ENCODE results near the gene PHYKPL. TPM values are rescaled to one million over a fixed set of nuclear protein-coding genes. Genes with fewer than 3 reads are reported as not detected.
"Not testable (repeated sequence)": the region's sequence is repeated elsewhere in the genome, so short reads cannot be mapped to it uniquely, and the experiment has no call there.

PHYKPL gene
- total RNA-seq, 2 experiments from 2014 or later, result 106 to 112 TPM

- Mint-ChIP-seq H3K4me3 (no peak overlapping the region), H3K9me3 (no peaks in the 10 kb centered on the region), H3K27me3 (no peaks in the 10 kb centered on the region), H3K27ac (peak overlapping the region; percentile 69), H3K36me3 (ENCODE audit: low read depth) (peaks cover 28% of the 10 kb centered on the region), H3K4me1 (peaks cover 83% of the 10 kb centered on the region)
- POLR2A ChIA-PET, result interaction anchor here (0.9 to 2.0 kb wide), 3 partner anchors 15 to 392 kb away, joined by 3 to 12 read pairs (median 4); partner anchors contain the start of gene HNRNPAB
- CTCF ChIA-PET, result interaction anchor here (0.6 to 1.5 kb wide), 15 partner anchors 8 to 1674 kb away, joined by 3 to 13 read pairs (median 4); partner anchors contain the start of gene HNRNPAB
- DNase-seq, result no peak
Measured at GRCh38 chr5:178234121-178234749, 1.6 kb upstream of the PHYKPL start.

- H3K27me3 Mint-ChIP-seq, result no peaks in the 10 kb centered on the region
- CTCF ChIA-PET, result interaction anchor here (0.9 to 2.6 kb wide), 2 partner anchors 29 to 392 kb away, joined by 3 to 7 read pairs; partner anchors contain the start of gene HNRNPAB
- peaks cover 41% of the 10 kb centered on the region for H3K36me3 Mint-ChIP-seq (ENCODE audit: low read depth)
- peaks cover 82% of the 10 kb centered on the region for H3K4me1 Mint-ChIP-seq
- no peaks in the 10 kb centered on the region for H3K9me3 Mint-ChIP-seq
- DNase-seq, result no peak
- H3K27ac Mint-ChIP-seq, result peak overlapping the region; percentile 84
- peak overlapping the region; percentile 89 for H3K4me3 Mint-ChIP-seq
- POLR2A ChIA-PET, result interaction anchor here (1.0 to 9.2 kb wide), 4 partner anchors 16 to 30 kb away, joined by 4 to 120 read pairs (median 14); partner anchors contain the start of gene HNRNPAB
Measured at GRCh38 chr5:178232920-178233429, 373 bp upstream of the PHYKPL start.

- peak overlapping the region; percentile 82 for H3K27ac Mint-ChIP-seq
- H3K4me3 Mint-ChIP-seq, result peak overlapping the region; percentile 89
- H3K4me1 Mint-ChIP-seq, result peaks cover 81% of the 10 kb centered on the region
- H3K27me3 Mint-ChIP-seq, result no peaks in the 10 kb centered on the region
- peaks cover 54% of the 10 kb centered on the region for H3K36me3 Mint-ChIP-seq (ENCODE audit: low read depth)
- H3K9me3 Mint-ChIP-seq, result no peaks in the 10 kb centered on the region
- ChIA-PET POLR2A (interaction anchor here (1.1 to 9.2 kb wide), 6 partner anchors 10 to 1392 kb away, joined by 4 to 120 read pairs (median 6); partner anchors contain the start of genes HNRNPAB and HNRNPH1), CTCF (interaction anchor here (2.6 kb wide), 1 partner anchor 27 kb away, joined by 7 read pairs; the partner anchor contains the start of gene HNRNPAB)
- no peak for DNase-seq
Measured at GRCh38 chr5:178231539-178232123, 971 bp downstream of the PHYKPL start.

GRCh38 chr5:178230879-178231538, 1.6 kb downstream of the PHYKPL start:
- no peaks in the 10 kb centered on the region for H3K9me3 Mint-ChIP-seq
- H3K4me3 Mint-ChIP-seq, result peak overlapping the region; percentile 89
- no peak for DNase-seq
- no peaks in the 10 kb centered on the region for H3K27me3 Mint-ChIP-seq
- ChIA-PET CTCF (interaction anchor here (0.7 to 2.6 kb wide), 2 partner anchors 27 to 110 kb away, joined by 3 to 7 read pairs; partner anchors contain the start of gene HNRNPAB), POLR2A (interaction anchor here (1.1 to 9.2 kb wide), 5 partner anchors 9 to 1392 kb away, joined by 4 to 120 read pairs (median 6); partner anchors contain the start of genes HNRNPAB and HNRNPH1)
- H3K4me1 Mint-ChIP-seq, result peaks cover 79% of the 10 kb centered on the region
- peak overlapping the region; percentile 82 for H3K27ac Mint-ChIP-seq
- H3K36me3 Mint-ChIP-seq (ENCODE audit: low read depth), result peaks cover 57% of the 10 kb centered on the region

- Mint-ChIP-seq H3K9me3 (no peaks in the 10 kb centered on the region), H3K27ac (peak overlapping the region; percentile 71), H3K27me3 (no peaks in the 10 kb centered on the region), H3K4me1 (peaks cover 72% of the 10 kb centered on the region), H3K4me3 (peak overlapping the region; percentile 89), H3K36me3 (ENCODE audit: low read depth) (peaks cover 66% of the 10 kb centered on the region)
- no peak for DNase-seq
- ChIA-PET POLR2A (interaction anchor here (1.8 to 9.2 kb wide), 4 partner anchors 10 to 26 kb away, joined by 5 to 120 read pairs (median 17); partner anchors contain the start of gene HNRNPAB), CTCF (interaction anchor here (0.6 kb wide), 1 partner anchor 323 kb away, joined by 3 read pairs; no protein-coding TSS in a partner anchor)
Measured at GRCh38 chr5:178229861-178230260, 2.7 kb downstream of the PHYKPL start.

GRCh38 chr5:178229111-178229510, 3.5 kb downstream of the PHYKPL start:
- H3K27me3 Mint-ChIP-seq, DNase-seq, H3K4me3 Mint-ChIP-seq, H3K9me3 Mint-ChIP-seq, CTCF ChIA-PET: not testable (repeated sequence)
- peaks cover 65% of the 10 kb centered on the region for H3K4me1 Mint-ChIP-seq
- H3K27ac Mint-ChIP-seq, result peak overlapping the region; percentile 42
- POLR2A ChIA-PET, result interaction anchor here (2.0 to 9.2 kb wide), 2 partner anchors 18 to 25 kb away, joined by 11 to 120 read pairs; partner anchors contain the start of gene HNRNPAB
- H3K36me3 Mint-ChIP-seq (ENCODE audit: low read depth), result peaks cover 67% of the 10 kb centered on the region

GRCh38 chr5:178228609-178229008, 4.0 kb downstream of the PHYKPL start:
- Mint-ChIP-seq H3K27me3 (no peaks in the 10 kb centered on the region), H3K36me3 (ENCODE audit: low read depth) (peaks cover 70% of the 10 kb centered on the region), H3K4me1 (peaks cover 61% of the 10 kb centered on the region), H3K9me3 (no peaks in the 10 kb centered on the region), H3K4me3 (no peak overlapping the region), H3K27ac (no peak overlapping the region)
- CTCF ChIA-PET, result no interaction called here
- POLR2A ChIA-PET, result interaction anchor here (2.0 to 9.2 kb wide), 2 partner anchors 17 to 24 kb away, joined by 11 to 120 read pairs; partner anchors contain the start of gene HNRNPAB
- DNase-seq, result no peak

- ChIA-PET POLR2A (interaction anchor here (2.0 to 9.2 kb wide), 2 partner anchors 17 to 24 kb away, joined by 11 to 120 read pairs; partner anchors contain the start of gene HNRNPAB), CTCF (interaction anchor here (1.1 kb wide), 1 partner anchor 24 kb away, joined by 4 read pairs; the partner anchor contains the start of gene HNRNPAB)
- no peaks in the 10 kb centered on the region for H3K27me3 Mint-ChIP-seq
- peaks cover 60% of the 10 kb centered on the region for H3K4me1 Mint-ChIP-seq
- H3K9me3 Mint-ChIP-seq, result no peaks in the 10 kb centered on the region
- peaks cover 75% of the 10 kb centered on the region for H3K36me3 Mint-ChIP-seq (ENCODE audit: low read depth)
- peak overlapping the region; percentile 16 for H3K27ac Mint-ChIP-seq
- no peak for DNase-seq
- H3K4me3 Mint-ChIP-seq, result no peak overlapping the region
Measured at GRCh38 chr5:178227929-178228328, 4.7 kb downstream of the PHYKPL start.

GRCh38 chr5:178227138-178227659, 5.4 kb downstream of the PHYKPL start:
- POLR2A ChIA-PET, result interaction anchor here (9.2 kb wide), 1 partner anchor 16 kb away, joined by 120 read pairs; no protein-coding TSS in a partner anchor
- Mint-ChIP-seq H3K36me3 (ENCODE audit: low read depth) (peaks cover 79% of the 10 kb centered on the region), H3K27ac (peak overlapping the region; percentile 30), H3K9me3 (no peaks in the 10 kb centered on the region), H3K4me1 (peaks cover 60% of the 10 kb centered on the region), H3K4me3 (no peak overlapping the region), H3K27me3 (no peaks in the 10 kb centered on the region)
- no peak for DNase-seq
- CTCF ChIA-PET, result interaction anchor here (1.1 kb wide), 1 partner anchor 23 kb away, joined by 4 read pairs; the partner anchor contains the start of gene HNRNPAB

GRCh38 chr5:178225174-178225573, 7.4 kb downstream of the PHYKPL start:
- Mint-ChIP-seq H3K36me3 (ENCODE audit: low read depth) (peaks cover 76% of the 10 kb centered on the region), H3K27ac (no peak overlapping the region), H3K27me3 (no peaks in the 10 kb centered on the region), H3K4me3 (no peak overlapping the region), H3K9me3 (no peaks in the 10 kb centered on the region), H3K4me1 (peaks cover 56% of the 10 kb centered on the region)
- no peak for DNase-seq
- CTCF ChIA-PET, result no interaction called here
- POLR2A ChIA-PET, result interaction anchor here (0.7 to 9.2 kb wide), 3 partner anchors 10 to 21 kb away, joined by 3 to 120 read pairs (median 3); partner anchors contain the start of gene HNRNPAB

- H3K27ac Mint-ChIP-seq, result no peak overlapping the region
- DNase-seq, result no peak
- ChIA-PET CTCF (no interaction called here), POLR2A (interaction anchor here (1.2 to 9.2 kb wide), 2 partner anchors 11 to 13 kb away, joined by 3 to 120 read pairs; no protein-coding TSS in a partner anchor)
- H3K9me3 Mint-ChIP-seq, result no peaks in the 10 kb centered on the region
- H3K27me3 Mint-ChIP-seq, result no peaks in the 10 kb centered on the region
- peaks cover 48% of the 10 kb centered on the region for H3K4me1 Mint-ChIP-seq
- peaks cover 72% of the 10 kb centered on the region for H3K36me3 Mint-ChIP-seq (ENCODE audit: low read depth)
- H3K4me3 Mint-ChIP-seq, result no peak overlapping the region
Measured at GRCh38 chr5:178224403-178224802, 8.2 kb downstream of the PHYKPL start.

GRCh38 chr5:178223828-178224335, 8.7 kb downstream of the PHYKPL start:
- no peak overlapping the region for H3K4me3 Mint-ChIP-seq
- ChIA-PET CTCF (interaction anchor here (0.6 kb wide), 1 partner anchor 16 kb away, joined by 3 read pairs; no protein-coding TSS in a partner anchor), POLR2A (no interaction called here)
- no peaks in the 10 kb centered on the region for H3K27me3 Mint-ChIP-seq
- DNase-seq, result no peak
- peak overlapping the region; percentile 45 for H3K27ac Mint-ChIP-seq
- H3K36me3 Mint-ChIP-seq (ENCODE audit: low read depth), result peaks cover 70% of the 10 kb centered on the region
- H3K9me3 Mint-ChIP-seq, result no peaks in the 10 kb centered on the region
- H3K4me1 Mint-ChIP-seq, result peaks cover 43% of the 10 kb centered on the region

Measured in activated CD4-positive, alpha-beta memory T cell treated with anti-CD3 and anti-CD28 coated beads, Interleukin-2, amount 10 ng/mL, durations not matched to agents 7 days and 5 days (primary cell).